Parathyroid adenoma (tissue), 2 donors: ENCODE measurements around the gene NRXN3.

Source experiments
- H2AFZ ChIP-seq: fragments of 300-600 bp; sonication (generic); one replicate; pipeline ENCODE4 v1.7.0; 2017; ENCODE audit warnings: antibody characterized with exemption, mild to moderate bottlenecking
- H3K27ac ChIP-seq: fragments of 300-600 bp; sonication (generic); one replicate; pipeline ENCODE4 v1.7.0; 2017
- H3K27me3 ChIP-seq: fragments of 300-600 bp; sonication (generic); one replicate; pipeline ENCODE4 v1.7.0; 2017; ENCODE audit warnings: low read length; ENCODE audit not compliant: control insufficient read depth, insufficient read depth
- H3K36me3 ChIP-seq: fragments of 300-600 bp; sonication (generic); one replicate; pipeline ENCODE4 v1.7.0; 2017; ENCODE audit warnings: low read length; ENCODE audit not compliant: control insufficient read depth, insufficient read depth
- H3K4me1 ChIP-seq: fragments of 300-600 bp; sonication (generic); one replicate; pipeline ENCODE4 v1.7.0; 2017; ENCODE audit warnings: control low read depth
- H3K4me2 ChIP-seq: fragments of 300-600 bp; sonication (generic); one replicate; pipeline ENCODE4 v1.7.0; 2017; ENCODE audit warnings: low read length
- H3K4me3 ChIP-seq: fragments of 300-600 bp; sonication (generic); one replicate; pipeline ENCODE4 v1.7.0; 2017; ENCODE audit warnings: low read depth, low read length
- H3K79me2 ChIP-seq: fragments of 300-600 bp; sonication (generic); one replicate; pipeline ENCODE4 v1.7.0; 2017; ENCODE audit warnings: control low read depth
- H3K9ac ChIP-seq: fragments of 300-600 bp; sonication (generic); one replicate; pipeline ENCODE4 v1.7.0; 2017; ENCODE audit warnings: mild to moderate bottlenecking
- H3K9me3 ChIP-seq: fragments of 300-600 bp; sonication (generic); one replicate; pipeline ENCODE4 v1.7.0; 2017; ENCODE audit warnings: low read length; ENCODE audit not compliant: control insufficient read depth
- CTCF ChIP-seq: fragments of 300-600 bp; sonication (generic); IDR thresholded peaks from one replicate; pipeline ENCODE4 v1.7.0; 2017; ENCODE audit warnings: antibody characterized with exemption, mild to moderate bottlenecking
- donor health status: primary hyperparathyroidism.

NRXN3 gene

GRCh38 chr14:79822034-79822433 is 1651.9 kb downstream of the NRXN3 start:
- Histone ChIP-seq H3K4me2 (no peak overlapping the region), H3K27ac (no peak overlapping the region), H3K9ac (no peak overlapping the region), H3K79me2 (no peaks in the 10 kb centered on the region), H3K4me3 (no peak overlapping the region), H3K27me3 (no peaks in the 10 kb centered on the region), H3K4me1 (no peaks in the 10 kb centered on the region), H3K9me3 (no peaks in the 10 kb centered on the region), H3K36me3 (no peaks in the 10 kb centered on the region), H2AFZ (no peak overlapping the region)
- no peak for TF ChIP-seq CTCF

GRCh38 chr14:79825046-79825521 is 1654.9 kb downstream of the NRXN3 start:
- Histone ChIP-seq H3K9ac (no peak overlapping the region), H3K4me1 (no peaks in the 10 kb centered on the region), H3K27ac (no peak overlapping the region), H3K4me3 (no peak overlapping the region), H3K27me3 (no peaks in the 10 kb centered on the region), H3K4me2 (no peak overlapping the region), H2AFZ (no peak overlapping the region), H3K36me3 (no peaks in the 10 kb centered on the region), H3K9me3 (no peaks in the 10 kb centered on the region), H3K79me2 (no peaks in the 10 kb centered on the region)
- TF ChIP-seq CTCF = no peak

- Histone ChIP-seq H3K36me3 (no peaks in the 10 kb centered on the region), H3K27ac (no peak overlapping the region), H3K4me1 (no peaks in the 10 kb centered on the region), H3K79me2 (no peaks in the 10 kb centered on the region), H3K9ac (no peak overlapping the region), H3K4me3 (no peak overlapping the region), H3K4me2 (no peak overlapping the region), H3K9me3 (no peaks in the 10 kb centered on the region), H2AFZ (no peak overlapping the region), H3K27me3 (no peaks in the 10 kb centered on the region)
- TF ChIP-seq CTCF = no peak
Measured at GRCh38 chr14:79826362-79826761, 1656.2 kb downstream of the NRXN3 start.

GRCh38 chr14:79829405-79830166 is 1659.4 kb downstream of the NRXN3 start:
- Histone ChIP-seq H3K4me1 (peaks cover 12% of the 10 kb centered on the region), H3K4me3 (no peak overlapping the region), H3K36me3 (no peaks in the 10 kb centered on the region), H3K27ac (no peak overlapping the region), H3K9me3 (no peaks in the 10 kb centered on the region), H3K79me2 (no peaks in the 10 kb centered on the region), H2AFZ (no peak overlapping the region), H3K9ac (no peak overlapping the region), H3K4me2 (no peak overlapping the region), H3K27me3 (no peaks in the 10 kb centered on the region)
- TF ChIP-seq CTCF = no peak
